H54 (cell line): ENCODE measurements around the gene BAZ2B.

Source experiments
- DNase-seq: peaks from one replicate; pipeline ENCODE4 v3.0.0; 2011; ENCODE audit warnings: low spot score, mixed read lengths; ENCODE audit not compliant: insufficient read length
- FAIRE-seq: peaks from 3 replicates; lab custom pipeline; 2011; peaks lifted over from hg19 to GRCh38; lab: Jason Lieb, UNC
- POLR2A ChIP-seq: IDR thresholded peaks from 2 replicates; pipeline ENCODE4 v1.6.1; 2011; ENCODE audit warnings: low read depth, mild to moderate bottlenecking, low read length

The BAZ2B gene

DNA sequence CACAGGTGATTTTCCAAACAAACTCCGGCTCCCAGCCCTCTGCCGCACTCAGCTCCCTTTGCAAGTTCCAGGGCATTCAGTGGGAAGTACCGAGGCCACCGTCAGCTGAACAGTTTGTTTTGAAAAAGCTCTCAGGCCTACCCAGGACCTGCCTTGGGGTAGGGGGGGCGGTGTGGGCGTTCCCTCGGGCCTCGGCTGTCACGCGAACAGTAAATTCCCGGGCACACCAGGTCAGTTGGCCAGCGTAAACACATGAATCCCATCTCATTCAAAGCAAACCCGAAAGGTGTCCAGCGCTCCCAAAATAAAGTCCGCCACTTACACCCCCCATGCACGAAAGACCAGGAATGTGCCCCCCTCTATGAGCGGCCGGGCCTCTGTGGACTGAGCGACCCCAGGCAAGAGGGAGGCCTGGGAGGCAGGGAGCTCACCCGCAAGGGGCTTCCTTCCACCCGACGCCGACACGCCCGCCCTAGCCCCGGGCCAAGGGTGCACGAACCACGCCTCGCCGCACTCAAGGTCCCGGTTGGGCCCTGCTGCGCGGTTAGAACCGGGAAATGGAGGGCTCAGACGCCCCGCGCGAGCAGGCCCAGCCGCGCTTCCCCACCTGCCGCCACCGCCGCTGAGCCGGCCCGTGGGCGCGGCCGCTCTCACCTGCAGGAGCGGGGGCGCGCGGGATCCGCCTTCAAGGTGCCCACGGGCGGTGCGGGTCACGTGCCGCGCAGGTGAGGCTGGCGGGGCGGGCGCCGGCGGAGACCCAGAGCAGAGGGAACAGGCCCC is 330.2 kb downstream of the BAZ2B start, which contains the start of gene WDSUB1:
Gene WDSUB1, minus strand, starts transcription at position 775 of the 780 bp plus-strand sequence. CDS start 3,634 bp downstream, outside the sequence.
- FAIRE-seq (no peak), DNase-seq (peak; percentile 37)
- TF ChIP-seq POLR2A, result no peak

DNA sequence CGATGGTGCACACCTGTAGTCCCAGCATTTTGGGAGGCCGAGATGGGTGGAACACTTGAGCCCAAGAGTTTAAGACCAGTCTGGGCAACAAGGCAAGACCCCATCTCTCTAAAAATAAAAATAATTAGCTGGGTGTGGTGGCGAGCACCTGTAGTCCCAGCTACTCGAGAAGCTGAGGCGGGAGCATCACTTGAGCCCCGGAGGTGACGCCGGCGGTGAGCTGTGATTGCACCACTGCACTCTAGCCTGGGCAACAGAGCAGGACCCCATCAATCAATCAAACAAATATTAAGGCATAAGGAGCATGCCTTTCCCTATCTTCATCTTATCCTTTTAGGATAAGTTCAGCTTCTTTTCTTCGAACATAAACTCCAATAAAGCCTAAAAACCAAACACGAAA is 330.9 kb downstream of the BAZ2B start:
- TF ChIP-seq POLR2A, result no peak
- FAIRE-seq, result no peak
- no peak for DNase-seq

DNA sequence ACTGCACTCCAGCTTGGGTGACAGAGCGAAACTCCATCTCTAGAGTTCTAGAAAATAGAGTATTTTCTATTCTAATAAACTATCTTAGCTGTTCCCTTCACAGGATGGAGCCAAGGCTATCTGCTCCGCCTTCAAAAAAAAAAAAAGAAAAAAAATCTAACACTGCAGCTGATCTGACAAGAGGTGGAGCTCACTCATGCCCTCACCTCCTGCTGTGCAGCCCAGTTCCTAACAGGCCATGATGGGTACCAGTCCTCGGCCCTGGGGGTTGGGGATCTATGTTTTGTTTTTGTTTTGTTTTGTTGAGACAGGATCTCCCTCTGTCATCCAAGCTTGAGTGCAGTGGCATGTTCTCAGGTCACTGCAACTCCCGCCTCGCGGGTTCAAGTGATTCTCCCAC is 332.8 kb downstream of the BAZ2B start:
- DNase-seq (no peak), FAIRE-seq (peak; percentile 6)
- TF ChIP-seq POLR2A, result no peak

DNA sequence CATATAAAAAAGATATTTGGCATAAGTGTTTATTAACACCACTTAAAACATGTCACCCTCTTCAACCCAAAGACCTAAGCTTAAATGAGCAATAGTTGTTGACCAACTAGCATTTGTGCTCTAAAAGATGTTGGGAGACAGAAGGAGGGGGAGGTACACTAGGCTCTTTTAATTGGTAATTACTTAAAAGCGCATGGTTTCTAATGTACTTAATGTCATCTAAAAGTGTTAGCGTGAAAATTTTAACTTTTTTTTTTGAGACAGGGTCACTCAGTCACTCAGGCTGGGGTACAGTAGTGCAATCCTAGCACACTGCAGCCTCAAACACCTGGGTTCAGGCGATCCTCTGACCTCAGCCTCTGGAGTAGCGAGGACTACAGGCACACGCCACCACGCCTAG is 335.3 kb downstream of the BAZ2B start:
- no peak for TF ChIP-seq POLR2A
- FAIRE-seq (no peak), DNase-seq (no peak)

DNA sequence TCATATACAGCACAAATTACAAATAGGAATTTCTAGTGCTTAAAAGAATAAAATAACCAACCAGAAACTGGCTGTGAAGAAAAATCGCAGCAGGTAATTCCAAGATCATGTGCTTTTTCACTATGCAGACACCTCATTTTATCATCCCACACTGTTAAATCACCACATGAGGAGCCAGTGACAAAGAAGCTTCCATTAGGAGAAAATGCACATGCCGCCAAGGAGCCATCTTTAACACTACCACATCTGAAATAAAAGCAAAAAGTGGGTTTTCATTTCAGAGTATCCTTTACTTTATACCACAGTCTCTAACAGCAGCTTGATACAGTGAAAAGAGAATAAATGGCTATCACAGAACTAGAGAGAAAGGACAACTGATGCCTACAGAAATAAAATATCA is 336.6 kb downstream of the BAZ2B start:
- no peak for TF ChIP-seq POLR2A
- DNase-seq, result no peak
- peak; percentile 27 for FAIRE-seq

DNA sequence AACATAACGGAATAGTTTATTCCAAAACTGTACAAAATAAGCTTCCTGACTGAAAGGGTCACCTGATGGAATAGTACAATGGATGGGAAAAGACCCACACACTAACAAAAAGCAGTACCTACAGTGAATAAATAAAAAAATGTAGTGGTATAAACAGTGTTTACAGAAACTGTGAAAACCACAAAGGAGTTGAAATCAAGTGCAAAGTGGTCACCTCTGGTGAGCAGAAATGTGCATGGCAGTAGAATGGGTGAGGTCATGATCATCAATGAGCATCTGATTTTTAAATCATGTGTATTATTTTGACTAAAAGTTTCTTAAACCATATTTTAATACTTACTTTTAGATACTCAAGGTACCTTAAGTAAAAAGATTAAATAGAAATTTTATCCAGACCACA is 341.2 kb downstream of the BAZ2B start:
- DNase-seq (no peak), FAIRE-seq (no peak)
- TF ChIP-seq POLR2A, result no peak

DNA sequence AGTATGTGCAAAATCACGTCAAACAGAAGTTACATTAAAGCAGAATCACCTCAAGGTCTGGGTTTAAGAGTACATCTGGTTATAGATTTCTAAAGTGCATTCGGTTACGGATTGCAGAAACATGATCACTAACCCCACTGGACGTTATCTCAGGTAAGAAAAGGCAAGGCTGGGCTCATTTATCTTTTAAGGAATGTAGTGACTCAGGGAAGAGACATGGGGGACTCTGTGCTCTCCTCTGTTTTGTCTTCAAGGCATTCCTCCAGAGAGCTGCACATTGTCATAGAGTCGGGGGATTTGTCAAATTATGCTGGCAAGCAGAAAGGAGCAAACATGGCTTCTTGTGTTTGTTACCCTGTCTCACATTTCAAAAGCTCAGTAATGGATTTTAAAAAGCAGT is 344.2 kb downstream of the BAZ2B start:
- FAIRE-seq (peak; percentile 43), DNase-seq (no peak)
- TF ChIP-seq POLR2A, result no peak

DNA sequence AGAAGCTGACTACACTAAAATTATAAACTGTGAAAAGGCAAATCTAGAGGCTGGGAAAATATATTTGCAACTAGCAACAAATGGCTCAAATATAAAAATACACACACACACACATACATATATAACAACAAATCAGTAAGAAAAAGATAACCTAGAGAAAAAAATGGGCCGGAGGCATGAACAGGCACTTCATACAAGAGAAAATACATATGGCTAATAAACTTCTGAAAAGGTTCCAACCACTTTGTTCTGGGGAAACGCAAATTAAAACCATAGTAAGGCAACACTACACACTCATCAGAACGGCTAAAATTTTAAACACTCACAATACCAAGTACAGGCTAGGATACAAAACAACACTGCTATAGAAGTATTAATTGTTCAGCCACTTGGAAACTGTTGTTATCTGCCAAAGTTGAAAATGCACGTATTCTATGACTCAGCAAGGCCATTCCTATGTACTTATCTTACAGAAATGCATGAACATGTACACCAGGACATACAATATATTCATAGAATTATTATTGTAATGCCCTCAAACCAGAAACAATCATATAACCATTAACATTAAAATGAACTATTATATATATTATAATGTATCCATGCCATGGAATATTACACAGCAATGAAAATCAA is 345.5 kb downstream of the BAZ2B start:
- FAIRE-seq (no peak), DNase-seq (no peak)
- no peak for TF ChIP-seq POLR2A
